Left ventricle myocardium inferior (tissue), 1 donor: ENCODE measurements around the gene ZNF225. TPM values are rescaled to one million over a fixed set of nuclear protein-coding genes. Genes with fewer than 3 reads are reported as not detected.
"Not testable (repeated sequence)": the region's sequence is repeated elsewhere in the genome, so short reads cannot be mapped to it uniquely, and the experiment has no call there.

Experiments
- DNase-seq: peaks from one replicate; pipeline ENCODE4 v3.0.0-alpha.2; 2020
- H3K27ac ChIP-seq: fragments of 200-600 bp; replicated peaks from 2 replicates; pipeline ENCODE4 v1.8.0; 2021
- H3K27me3 ChIP-seq: fragments of 200-600 bp; 2 replicates; pipeline ENCODE4 v1.8.0; 2021; ENCODE audit warnings: low read depth
- H3K36me3 ChIP-seq: fragments of 200-600 bp; 2 replicates; pipeline ENCODE4 v1.8.0; 2021
- H3K4me1 ChIP-seq: fragments of 200-600 bp; 2 replicates; pipeline ENCODE4 v1.8.0; 2021
- H3K4me3 ChIP-seq: fragments of 200-600 bp; 2 replicates; pipeline ENCODE4 v1.8.0; 2021; ENCODE audit warnings: mild to moderate bottlenecking, moderate library complexity
- H3K9me3 ChIP-seq: fragments of 200-600 bp; replicated peaks from 2 replicates; pipeline ENCODE4 v1.8.0; 2021
- CTCF ChIP-seq: fragments of 200-600 bp; IDR thresholded peaks from 2 replicates; pipeline ENCODE4 v1.8.0; 2021; ENCODE audit warnings: antibody characterized with exemption, mild to moderate bottlenecking, borderline replicate concordance
- intact Hi-C: fragments of 100-400 bp; cut with micrococcal nuclease; formaldehyde crosslinking; loops from one replicate; pipeline ENCODE4 v1.11.0; 2022
- total RNA-seq: library from RNA; stranded (reverse); fragmentation: NEBNext Ultra II Directional; extraction: Animal tissue kit (Norgen Biotek cat#: 25700); gene quantifications from one replicate; pipeline ENCODE4 v1.2.1, GENCODE V29; 2021
- donor health status: DM: no; HTN: yes; CAD: no; lungs with severe emphysema.

ZNF225 gene
- total RNA-seq, 1 donor from 2014 or later = 2.6 TPM

- no peak for DNase-seq
- H3K27ac ChIP-seq = no peak overlapping the region
- peaks cover 49% of the 10 kb centered on the region for H3K9me3 ChIP-seq
- H3K4me3 ChIP-seq = peak overlapping the region; percentile 88
- no peaks in the 10 kb centered on the region for H3K27me3 ChIP-seq
- peaks cover 31% of the 10 kb centered on the region for H3K4me1 ChIP-seq
- no peak for TF ChIP-seq CTCF
- H3K36me3 ChIP-seq = peaks cover 42% of the 10 kb centered on the region
- intact Hi-C loops = no loop called here
Observed at GRCh38 chr19:44111910-44112463, 1.2 kb upstream of the ZNF225 start.

GRCh38 chr19:44112802-44113137, 429 bp upstream of the ZNF225 start:
- Histone ChIP-seq H3K27ac (peak overlapping the region; percentile 86), H3K4me3 (peak overlapping the region; percentile 88), H3K4me1 (peaks cover 31% of the 10 kb centered on the region), H3K27me3 (no peaks in the 10 kb centered on the region), H3K9me3 (peaks cover 41% of the 10 kb centered on the region), H3K36me3 (peaks cover 42% of the 10 kb centered on the region)
- no peak for TF ChIP-seq CTCF
- intact Hi-C loops = no loop called here
- no peak for DNase-seq

GRCh38 chr19:44113784-44114390, 688 bp downstream of the ZNF225 start:
- intact Hi-C loops = no loop called here
- H3K27me3 ChIP-seq = no peaks in the 10 kb centered on the region
- peaks cover 31% of the 10 kb centered on the region for H3K4me1 ChIP-seq
- no peak for DNase-seq
- H3K27ac ChIP-seq = peak overlapping the region; percentile 86
- H3K4me3 ChIP-seq = peak overlapping the region; percentile 88
- TF ChIP-seq CTCF = no peak
- peaks cover 42% of the 10 kb centered on the region for H3K36me3 ChIP-seq
- H3K9me3 ChIP-seq = peaks cover 30% of the 10 kb centered on the region

GRCh38 chr19:44121162-44121561, 8.0 kb downstream of the ZNF225 start:
- H3K4me3 ChIP-seq, H3K27ac ChIP-seq, intact Hi-C loops, H3K4me1 ChIP-seq, H3K27me3 ChIP-seq, DNase-seq: not testable (repeated sequence)
- peaks cover 58% of the 10 kb centered on the region for H3K9me3 ChIP-seq
- H3K36me3 ChIP-seq = peaks cover 100% of the 10 kb centered on the region

- H3K27me3 ChIP-seq = no peaks in the 10 kb centered on the region
- H3K36me3 ChIP-seq = peaks cover 66% of the 10 kb centered on the region
- TF ChIP-seq CTCF = no peak
- no peak for DNase-seq
- intact Hi-C loops = no loop called here
- no peaks in the 10 kb centered on the region for H3K4me1 ChIP-seq
- no peak overlapping the region for H3K4me3 ChIP-seq
- H3K27ac ChIP-seq = no peak overlapping the region
- peaks cover 54% of the 10 kb centered on the region for H3K9me3 ChIP-seq
Observed at GRCh38 chr19:44131955-44132354, 18.8 kb downstream of the ZNF225 start.
